IMR-90 (cell line): Measurements from ENCODE around the gene RYR2. TPM values are rescaled to one million over a fixed set of nuclear protein-coding genes. Genes with fewer than 3 reads are reported as not detected.

Experiments
- ATAC-seq: fragments of 200-7000 bp; cut with Tn5 transposase; 2 replicates; pipeline ENCODE4 v1.9.1; 2020; ENCODE audit warnings: low read depth, mild to moderate bottlenecking, moderate library complexity
- BruUV-seq: library from RNA; stranded (reverse); fragments of 400-500 nt; replicated peaks from 2 replicates; lab custom pipeline; 2021; lab: Mats Ljungman, UMichigan
- CTCF ChIA-PET: fragments of 300-600 bp; formaldehyde crosslinking; extraction: SDS; loops from one replicate; lab custom pipeline; 2021; ENCODE audit warnings: antibody characterized with exemption; lab: Yijun Ruan, JAX
- POLR2A ChIA-PET: fragments of 300-600 bp; sonication (Branson Sonifier 250); formaldehyde crosslinking; loops from one replicate; lab custom pipeline; 2022; ENCODE audit warnings: antibody characterized with exemption; ENCODE audit not compliant: unreplicated experiment; lab: Charles Lee
- DNase-seq: peaks from one replicate; pipeline ENCODE4 v3.0.0; 2013
- H2AFZ ChIP-seq: replicated peaks from 2 replicates; pipeline ENCODE3; 2013; ENCODE audit warnings: low read length, mild to moderate bottlenecking; ENCODE audit not compliant: poor library complexity
- H2AK5ac ChIP-seq: 2 replicates; pipeline ENCODE4 v1.6.1; 2013; ENCODE audit warnings: low read depth, low read length, inconsistent platforms
- H2AK9ac ChIP-seq: replicated peaks from 2 replicates; pipeline ENCODE3; 2013; ENCODE audit warnings: mild to moderate bottlenecking, low read depth, low read length, moderate library complexity; ENCODE audit not compliant: poor library complexity
- H2BK120ac ChIP-seq: 2 replicates; pipeline ENCODE4 v1.6.1; 2013; ENCODE audit warnings: low read depth, low read length, inconsistent platforms
- H2BK15ac ChIP-seq: 3 replicates; pipeline ENCODE4 v1.6.1; 2013; ENCODE audit warnings: low read depth, low read length, inconsistent platforms
- H2BK20ac ChIP-seq: 2 replicates; pipeline ENCODE4 v1.6.1; 2013; ENCODE audit warnings: low read depth, mild to moderate bottlenecking, inconsistent platforms, low read length, moderate library complexity
- H2BK5ac ChIP-seq: 2 replicates; pipeline ENCODE4 v1.6.1; 2013; ENCODE audit warnings: mild to moderate bottlenecking, low read depth, low read length, inconsistent platforms; ENCODE audit not compliant: poor library complexity, severe bottlenecking
- H3K14ac ChIP-seq: replicated peaks from 2 replicates; pipeline ENCODE4 v1.6.1; 2013; ENCODE audit warnings: low read depth, low read length, inconsistent platforms
- H3K18ac ChIP-seq: 2 replicates; pipeline ENCODE4 v1.6.1; 2013; ENCODE audit warnings: low read depth, low read length, control low read depth
- H3K23ac ChIP-seq: 2 replicates; pipeline ENCODE4 v1.6.1; 2013; ENCODE audit warnings: low read depth, low read length, inconsistent platforms
- H3K27ac ChIP-seq: 2 replicates; pipeline ENCODE4 v1.5.1; 2013; ENCODE audit warnings: mild to moderate bottlenecking, control low read depth, low read length; ENCODE audit not compliant: insufficient read depth
- H3K27me3 ChIP-seq: 2 replicates; pipeline ENCODE4 v1.6.1; 2013; ENCODE audit warnings: low read length; ENCODE audit not compliant: control insufficient read depth, insufficient read depth
- H3K36me3 ChIP-seq: 2 replicates; pipeline ENCODE4 v1.6.1; 2013; ENCODE audit warnings: low read length, mixed read lengths; ENCODE audit not compliant: control insufficient read depth, insufficient read depth
- H3K4ac ChIP-seq: 2 replicates; pipeline ENCODE4 v1.6.1; 2013; ENCODE audit warnings: low read depth, low read length, inconsistent platforms
- H3K4me1 ChIP-seq: 2 replicates; pipeline ENCODE4 v1.6.1; 2013; ENCODE audit warnings: low read length, mixed read lengths; ENCODE audit not compliant: control insufficient read depth, insufficient read depth
- H3K4me2 ChIP-seq: 2 replicates; pipeline ENCODE4 v1.6.1; 2013; ENCODE audit warnings: low read depth, mild to moderate bottlenecking, control low read depth, low read length, moderate library complexity
- H3K4me3 ChIP-seq: 2 replicates; pipeline ENCODE4 v1.5.1; 2013; ENCODE audit warnings: low read depth, mild to moderate bottlenecking, control low read depth, low read length, moderate library complexity; ENCODE audit not compliant: insufficient read depth
- H3K56ac ChIP-seq: 2 replicates; pipeline ENCODE4 v1.6.1; 2013; ENCODE audit warnings: low read length, inconsistent platforms; ENCODE audit not compliant: insufficient read depth; ENCODE audit errors: extremely low read depth
- H3K79me1 ChIP-seq, 2 experiments: 2 replicates each; pipeline ENCODE4 v1.6.1; 2013; ENCODE audit warnings: low read length in 2 of 2, inconsistent platforms in 1 of 2, low read depth in 1 of 2
- H3K9ac ChIP-seq: 2 replicates; pipeline ENCODE4 v1.6.1; 2013; ENCODE audit warnings: low read depth, low read length, control low read depth
- H3K9me1 ChIP-seq: 2 replicates; pipeline ENCODE4 v1.6.1; 2013; ENCODE audit warnings: low read length, inconsistent platforms; ENCODE audit not compliant: insufficient read depth
- H3K9me3 ChIP-seq: 2 replicates; pipeline ENCODE4 v1.6.1; 2013; ENCODE audit warnings: low read length; ENCODE audit not compliant: control insufficient read depth, insufficient read depth
- H4K20me1 ChIP-seq: 2 replicates; pipeline ENCODE4 v1.6.1; 2013; ENCODE audit warnings: low read length, inconsistent platforms; ENCODE audit not compliant: insufficient read depth
- H4K5ac ChIP-seq: 2 replicates; pipeline ENCODE4 v1.6.1; 2013; ENCODE audit warnings: mild to moderate bottlenecking, low read depth, low read length, control low read depth
- H4K8ac ChIP-seq, 2 experiments: 2 replicates each; pipeline ENCODE4 v1.6.1; 2013; ENCODE audit warnings: low read depth in 2 of 2, low read length in 2 of 2, control low read depth in 1 of 2, inconsistent platforms in 1 of 2
- H4K91ac ChIP-seq: 2 replicates; pipeline ENCODE4 v1.6.1; 2013; ENCODE audit warnings: low read depth, low read length, inconsistent platforms; ENCODE audit not compliant: insufficient read depth
- BHLHE40 ChIP-seq: fragments of 150-350 bp; IDR thresholded peaks from 2 replicates; pipeline ENCODE4 v1.6.1; 2016; ENCODE audit warnings: mild to moderate bottlenecking, low read depth, low read length
- CEBPB ChIP-seq: IDR thresholded peaks from 2 replicates; pipeline ENCODE4 v1.6.1; 2012; ENCODE audit warnings: low read depth, low read length, improper control_type of control experiment
- MAZ ChIP-seq: IDR thresholded peaks from 2 replicates; pipeline ENCODE4 v1.6.1; 2012; ENCODE audit warnings: low read depth, mild to moderate bottlenecking, low read length, improper control_type of control experiment, moderate library complexity, borderline replicate concordance
- SMC3 ChIP-seq: fragments of 150-350 bp; IDR thresholded peaks from 2 replicates; pipeline ENCODE4 v1.6.1; 2016; ENCODE audit warnings: low read depth, mild to moderate bottlenecking, antibody characterized with exemption, low read length, moderate library complexity
- WGBS, 2 experiments: methylation state at CpG; one replicate each; pipeline versions ENCODE4 v1.1.5 to v1.1.7; 2013; ENCODE audit warnings: missing lambda C conversion rate in 2 of 2; ENCODE audit not compliant: insufficient read length in 1 of 2; ENCODE audit errors: extremely low coverage in 2 of 2; 5-methylcytosine and 5-hydroxymethylcytosine counted together
- dilution Hi-C: fragments of 300-500 bp; cut with HindIII; formaldehyde crosslinking; loops from one replicate; pipeline ENCODE4 v1.14.3; 2018; ENCODE audit warnings: low sequenced_read_pairs; ENCODE audit not compliant: unreplicated experiment
- in situ Hi-C: fragments of 300-500 bp; cut with MboI; formaldehyde crosslinking; loops from 3 replicates; pipeline ENCODE4 v1.14.3; 2019; ENCODE audit warnings: low sequenced_read_pairs, inconsistent platforms, mixed read lengths
- intact Hi-C: fragments of 100-400 bp; cut with micrococcal nuclease; formaldehyde crosslinking; loops from 2 replicates; pipeline ENCODE4 v1.10.0; 2022
- polyA plus RNA-seq, 3 experiments: library from polyadenylated mRNA; depleted of rRNA; stranded (reverse); fragments of >200 nt; gene quantifications; 2 replicates each; pipeline ENCODE4 v1.2.3, GENCODE V29; 2012; ENCODE audit warnings: low replicate concordance in 1 of 3
- total RNA-seq: library from RNA; depleted of rRNA; stranded (reverse); fragments of >200 nt; gene quantifications from 2 replicates; pipeline ENCODE4 v1.2.3, GENCODE V29; 2012
- TF ChIP-seq, protein P1 (sequence below): conservative IDR thresholded peaks from 2 replicates; pipeline ENCODE4 v1.5.1; 2012; ENCODE audit warnings: mild to moderate bottlenecking, low read depth, low read length, improper control_type of control experiment

RYR2 gene
- total and polyA plus RNA-seq, 2 of the 4 experiments (the other 2 are of a cell fraction) = not detected

DNA sequence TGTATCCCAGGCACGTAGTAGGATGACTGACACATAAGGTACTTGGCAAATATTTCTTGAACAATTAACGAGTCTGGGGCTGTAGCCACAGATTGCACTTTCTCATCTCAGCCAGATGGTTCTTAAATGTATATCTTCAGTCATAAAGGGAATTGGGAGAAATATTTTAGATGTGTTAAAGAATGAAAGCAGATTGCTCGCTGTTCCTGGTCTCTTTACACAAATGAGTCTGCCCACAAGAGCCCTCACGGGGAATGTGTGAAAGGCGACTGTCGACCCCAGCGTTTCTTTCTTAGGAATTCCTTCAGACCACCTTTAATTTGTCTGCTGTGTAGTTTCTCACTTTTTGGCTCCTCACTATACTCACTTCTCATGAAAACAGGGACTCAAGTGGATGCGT lies 38.5 kb upstream of the RYR2 start:
- Histone ChIP-seq H3K9ac (no peak overlapping the region), H2BK120ac (no peak overlapping the region), H2AFZ (no peak overlapping the region), H3K56ac (no peak overlapping the region), H3K9me3 (peaks cover 31% of the 10 kb centered on the region), H4K91ac (no peak overlapping the region), H3K4me1 (no peaks in the 10 kb centered on the region), H3K23ac (no peak overlapping the region), H4K20me1 (no peaks in the 10 kb centered on the region), H2AK9ac (no peak overlapping the region), H3K18ac (no peak overlapping the region), H3K14ac (no peak overlapping the region), H3K9me1 (no peaks in the 10 kb centered on the region), H4K5ac (no peak overlapping the region), H3K27ac (no peak overlapping the region), H4K8ac (no peak overlapping the region), H3K36me3 (no peaks in the 10 kb centered on the region), H2AK5ac (no peak overlapping the region), H2BK5ac (no peak overlapping the region), H3K27me3 (no peaks in the 10 kb centered on the region), H3K4me2 (no peak overlapping the region), H2BK20ac (no peak overlapping the region), H3K4me3 (no peak overlapping the region), H2BK15ac (no peak overlapping the region), H3K4ac (no peak overlapping the region), H3K79me1 (no peaks in the 10 kb centered on the region)
- in situ Hi-C loops = no loop called here
- CTCF ChIA-PET = no interaction called here
- no peak for DNase-seq
- POLR2A ChIA-PET = no interaction called here
- no peak for ATAC-seq
- WGBS, 2 experiments = no CpG with 5 or more reads among the region's 8 CpGs
- BruUV-seq = no TSS peak
- intact Hi-C loops = no loop called here
- dilution Hi-C loops = no loop called here
- no peak for TF ChIP-seq CEBPB
- TF ChIP-seq BHLHE40 = no peak
- TF ChIP-seq, protein P1, sequence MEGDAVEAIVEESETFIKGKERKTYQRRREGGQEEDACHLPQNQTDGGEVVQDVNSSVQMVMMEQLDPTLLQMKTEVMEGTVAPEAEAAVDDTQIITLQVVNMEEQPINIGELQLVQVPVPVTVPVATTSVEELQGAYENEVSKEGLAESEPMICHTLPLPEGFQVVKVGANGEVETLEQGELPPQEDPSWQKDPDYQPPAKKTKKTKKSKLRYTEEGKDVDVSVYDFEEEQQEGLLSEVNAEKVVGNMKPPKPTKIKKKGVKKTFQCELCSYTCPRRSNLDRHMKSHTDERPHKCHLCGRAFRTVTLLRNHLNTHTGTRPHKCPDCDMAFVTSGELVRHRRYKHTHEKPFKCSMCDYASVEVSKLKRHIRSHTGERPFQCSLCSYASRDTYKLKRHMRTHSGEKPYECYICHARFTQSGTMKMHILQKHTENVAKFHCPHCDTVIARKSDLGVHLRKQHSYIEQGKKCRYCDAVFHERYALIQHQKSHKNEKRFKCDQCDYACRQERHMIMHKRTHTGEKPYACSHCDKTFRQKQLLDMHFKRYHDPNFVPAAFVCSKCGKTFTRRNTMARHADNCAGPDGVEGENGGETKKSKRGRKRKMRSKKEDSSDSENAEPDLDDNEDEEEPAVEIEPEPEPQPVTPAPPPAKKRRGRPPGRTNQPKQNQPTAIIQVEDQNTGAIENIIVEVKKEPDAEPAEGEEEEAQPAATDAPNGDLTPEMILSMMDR = no peak
- no peak for TF ChIP-seq SMC3
- TF ChIP-seq MAZ = no peak
